GM12878 (cell line): ENCODE data around the gene HINT3. TPM values are rescaled to one million over a fixed set of nuclear protein-coding genes. Genes with fewer than 3 reads are reported as not detected.

ENCODE experiments used
- ATAC-seq: fragments of 200-7000 bp; cut with Tn5 transposase; 3 replicates; pipeline ENCODE4 v1.9.1; 2020; ENCODE audit warnings: mild to moderate bottlenecking, moderate library complexity
- BruUV-seq: library from RNA; stranded (reverse); fragments of 400-500 nt; replicated peaks from 2 replicates; lab custom pipeline; 2021; lab: Mats Ljungman, UMichigan
- CTCF ChIA-PET: fragments of 300-600 bp; sonication (Branson Sonifier 250); formaldehyde crosslinking; extraction: SDS; loops from one replicate; lab custom pipeline; 2021; ENCODE audit warnings: inconsistent platforms; lab: Yijun Ruan, JAX
- POLR2A ChIA-PET: fragments of 350-600 bp; formaldehyde crosslinking; extraction: SDS; loops from one replicate; lab custom pipeline; 2021; ENCODE audit warnings: inconsistent platforms; lab: Charles Lee
- RAD21 ChIA-PET: fragments of 300-600 bp; sonication (Branson Sonifier 250); formaldehyde crosslinking; loops from one replicate; lab custom pipeline; 2023; ENCODE audit warnings: antibody characterized with exemption; ENCODE audit not compliant: unreplicated experiment; lab: Charles Lee
- SMC1A ChIA-PET: fragments of 300-600 bp; sonication (Branson Sonifier 250); formaldehyde crosslinking; loops from one replicate; lab custom pipeline; 2023; ENCODE audit not compliant: unreplicated experiment, uncharacterized antibody; lab: Charles Lee
- DNase-seq: peaks from one replicate; pipeline ENCODE4 v3.0.0-alpha.2; 2011; ENCODE audit warnings: low read depth, low spot score
- FAIRE-seq: peaks from 3 replicates; lab custom pipeline; 2011; peaks lifted over from hg19 to GRCh38; lab: Jason Lieb, UNC
- H2AFZ ChIP-seq: 2 replicates; pipeline ENCODE4 v1.6.0; 2011; ENCODE audit warnings: low read depth, low read length, control low read depth; ENCODE audit not compliant: control insufficient read depth
- H3K27ac ChIP-seq: 2 replicates; pipeline ENCODE4 v1.5.1; 2011; ENCODE audit warnings: control low read depth; ENCODE audit not compliant: control insufficient read depth, insufficient read depth
- H3K27me3 ChIP-seq, 2 experiments: replicated peaks in 1 of 2; 2 replicates each; pipeline versions ENCODE4 v1.6.0 to v1.6.1; 2011; ENCODE audit warnings: low read length in 1 of 2; ENCODE audit not compliant: control insufficient read depth in 2 of 2, insufficient read depth in 2 of 2
- H3K36me3 ChIP-seq, 2 experiments: 2 replicates each; pipeline ENCODE4 v1.5.1; 2011; ENCODE audit warnings: low read length in 1 of 2; ENCODE audit not compliant: control insufficient read depth in 2 of 2, insufficient read depth in 2 of 2
- H3K4me1 ChIP-seq: 2 replicates; pipeline ENCODE4 v1.6.1; 2011; ENCODE audit warnings: mild to moderate bottlenecking, low read length, moderate library complexity, mixed read lengths; ENCODE audit not compliant: control insufficient read depth, insufficient read depth
- H3K4me2 ChIP-seq: 2 replicates; pipeline ENCODE4 v1.6.0; 2011; ENCODE audit warnings: control low read depth; ENCODE audit not compliant: control insufficient read depth, insufficient read depth
- H3K4me3 ChIP-seq: fragments of 200-600 bp; sonication (generic); 2 replicates; pipeline ENCODE4 v1.5.1; 2016
- H3K79me2 ChIP-seq: 2 replicates; pipeline ENCODE4 v1.6.0; 2011; ENCODE audit warnings: low read length; ENCODE audit not compliant: control insufficient read depth, insufficient read depth
- H3K9ac ChIP-seq: 2 replicates; pipeline ENCODE4 v1.8.0; 2011; ENCODE audit warnings: low read length, control low read depth, mixed read lengths; ENCODE audit not compliant: control insufficient read depth, insufficient read depth
- H3K9me3 ChIP-seq: replicated peaks from 3 replicates; pipeline ENCODE4 v1.5.1; 2011; ENCODE audit warnings: mild to moderate bottlenecking, low read length; ENCODE audit not compliant: control insufficient read depth, insufficient read depth
- H4K20me1 ChIP-seq: 2 replicates; pipeline ENCODE4 v1.6.0; 2011; ENCODE audit not compliant: control insufficient read depth, insufficient read depth
- ATF3 ChIP-seq: IDR thresholded peaks from 2 replicates; pipeline ENCODE4 v1.6.1; 2011; ENCODE audit warnings: low read depth, mild to moderate bottlenecking, low read length, moderate library complexity, borderline replicate concordance; ENCODE audit errors: extremely low read depth
- ATF7 ChIP-seq: fragments of 450-650 bp; IDR thresholded peaks from 2 replicates; pipeline ENCODE4 v1.6.1; 2016; ENCODE audit warnings: low read depth, mild to moderate bottlenecking
- BACH1 ChIP-seq: fragments of 450-650 bp; IDR thresholded peaks from 2 replicates; pipeline ENCODE4 v1.6.1; 2017; ENCODE audit warnings: mild to moderate bottlenecking, borderline replicate concordance
- BMI1 ChIP-seq: fragments of 450-650 bp; IDR thresholded peaks from 2 replicates; pipeline ENCODE4 v1.6.1; 2016; ENCODE audit warnings: mild to moderate bottlenecking, moderate library complexity, borderline replicate concordance
- CBX5 ChIP-seq: sonication (generic); IDR thresholded peaks from 2 replicates; pipeline ENCODE4 v1.6.1; 2016; ENCODE audit warnings: low read depth, moderate library complexity, mild to moderate bottlenecking, inconsistent platforms
- DPF2 ChIP-seq: fragments of 450-650 bp; IDR thresholded peaks from 2 replicates; pipeline ENCODE4 v1.6.1; 2017; ENCODE audit warnings: mild to moderate bottlenecking
- JUNB ChIP-seq: IDR thresholded peaks from 2 replicates; pipeline ENCODE4 v1.6.1; 2016; ENCODE audit warnings: antibody characterized with exemption, mild to moderate bottlenecking
- MTA3 ChIP-seq: IDR thresholded peaks from 2 replicates; pipeline ENCODE4 v1.6.1; 2012; ENCODE audit warnings: low read length, inconsistent platforms, borderline replicate concordance
- NFYA ChIP-seq: IDR thresholded peaks from 2 replicates; pipeline ENCODE4 v1.6.1; 2011; ENCODE audit warnings: low read depth, mild to moderate bottlenecking, low read length, improper control_type of control experiment, borderline replicate concordance
- NFYB ChIP-seq: IDR thresholded peaks from 2 replicates; pipeline ENCODE4 v1.6.1; 2011; ENCODE audit warnings: low read depth, mild to moderate bottlenecking, low read length, improper control_type of control experiment, moderate library complexity; ENCODE audit not compliant: insufficient read depth
- NRF1 ChIP-seq: conservative IDR thresholded peaks from 2 replicates; pipeline ENCODE4 v1.6.1; 2011; ENCODE audit warnings: mild to moderate bottlenecking, low read depth, low read length, improper control_type of control experiment
- RELB ChIP-seq: fragments of 450-650 bp; IDR thresholded peaks from 2 replicates; pipeline ENCODE4 v1.6.1; 2017; ENCODE audit warnings: low read depth, mild to moderate bottlenecking, moderate library complexity
- SIX5 ChIP-seq: IDR thresholded peaks from 2 replicates; pipeline ENCODE4 v1.6.1; 2011; ENCODE audit warnings: mild to moderate bottlenecking, low read depth, low read length, moderate library complexity; ENCODE audit not compliant: severe bottlenecking
- STAT1 ChIP-seq: fragments of 450-650 bp; conservative IDR thresholded peaks from 2 replicates; pipeline ENCODE4 v1.6.1; 2014; ENCODE audit warnings: antibody characterized with exemption, mild to moderate bottlenecking
- ZNF24 ChIP-seq: fragments of 450-650 bp; IDR thresholded peaks from 2 replicates; pipeline ENCODE4 v1.6.1; 2017; ENCODE audit warnings: antibody characterized with exemption, mild to moderate bottlenecking
- ZNF592 ChIP-seq: fragments of 450-650 bp; IDR thresholded peaks from 2 replicates; pipeline ENCODE4 v1.6.1; 2017; ENCODE audit warnings: mild to moderate bottlenecking, moderate library complexity
- WGBS: methylation state at CpG from one replicate; pipeline ENCODE4 v1.1.6; 2016; ENCODE audit warnings: low lambda C conversion rate; ENCODE audit not compliant: insufficient replicate concordance, insufficient coverage; ENCODE audit errors: missing lambda C conversion rate; 5-methylcytosine and 5-hydroxymethylcytosine counted together
- in situ Hi-C: fragments of 300-500 bp; cut with MboI; formaldehyde crosslinking; loops from 9 replicates; pipeline ENCODE4 v1.14.3; 2018; ENCODE audit warnings: mixed read lengths
- intact Hi-C: fragments of 100-400 bp; cut with micrococcal nuclease; formaldehyde crosslinking; loops from one replicate; pipeline ENCODE4 v1.14.2; 2022; ENCODE audit not compliant: unreplicated experiment
- polyA plus RNA-seq, 11 experiments: library from polyadenylated mRNA; depleted of rRNA in 4 of 11; unstranded in 6 of 11; stranded (reverse) in 5 of 11; fragments of >200 nt; fragmentation: Nextera tagmentation in 4 of 11; fragmentation: Illumina TruSeq in 1 of 11; extraction: Ambion mirVana in 4 of 11; extraction: Trizol in 1 of 11; gene quantifications; 1 replicate in 1 of 11; 2 replicates in 10 of 11; pipeline versions ENCODE4 v1.2.1 to v1.2.3, GENCODE V29; 2011 to 2016; ENCODE audit warnings: inconsistent platforms in 2 of 11, missing spikeins in 2 of 11, low read depth in 1 of 11
- total RNA-seq, 4 experiments: library from RNA; depleted of rRNA in 3 of 4; stranded (reverse); fragments of >200 nt in 3 of 4; fragmentation: Illumina TruSeq in 1 of 4; extraction: Trizol in 1 of 4; gene quantifications; 2 replicates each; pipeline versions ENCODE4 v1.2.1 to v1.2.3, GENCODE V29; 2013 to 2021

Gene HINT3
- total and polyA plus RNA-seq, 10 of the 15 experiments (the other 5 are each of a cell fraction or from before 2014, with no cell fraction given), result 0.72 to 9.1 (median 5.4) TPM

GRCh38 chr6:125945378-125946141 is 11.0 kb upstream of the HINT3 start:
- H3K9me3 ChIP-seq, result no peaks in the 10 kb centered on the region
- POLR2A ChIA-PET, result no interaction called here
- no peak overlapping the region for H2AFZ ChIP-seq
- H3K9ac ChIP-seq, result no peak overlapping the region
- no peaks in the 10 kb centered on the region for H3K36me3 ChIP-seq
- no peak for DNase-seq
- no peaks in the 10 kb centered on the region for H3K4me1 ChIP-seq
- intact Hi-C loops (no loop called here), in situ Hi-C loops (no loop called here)
- no peak overlapping the region for H3K27ac ChIP-seq
- no peak for ATAC-seq
- TF ChIP-seq CBX5 (no peak), BMI1 (no peak), ATF3 (no peak), STAT1 (no peak), NFYA (no peak), ZNF24 (no peak), ATF7 (no peak), SIX5 (no peak), MTA3 (no peak), BACH1 (no peak), JUNB (no peak), DPF2 (no peak), NFYB (no peak), ZNF592 (no peak), RELB (no peak), NRF1 (no peak)
- H4K20me1 ChIP-seq, result no peaks in the 10 kb centered on the region
- WGBS, result 100% methylated on average over 1 of the region's 1 CpG
- RAD21 ChIA-PET, result interaction anchor here (1.7 kb wide), 1 partner anchor 10 kb away, joined by 7 read pairs; the partner anchor contains the start of gene HINT3
- H3K79me2 ChIP-seq, result no peaks in the 10 kb centered on the region
- H3K27me3 ChIP-seq, result no peaks in the 10 kb centered on the region
- SMC1A ChIA-PET, result interaction anchor here (0.7 to 2.4 kb wide), 5 partner anchors 11 to 40 kb away, joined by 3 to 7 read pairs (median 4); partner anchors contain the start of gene HINT3
- no peak overlapping the region for H3K4me3 ChIP-seq
- no TSS peak for BruUV-seq
- no peak overlapping the region for H3K4me2 ChIP-seq
- CTCF ChIA-PET, result interaction anchor here (0.9 to 1.6 kb wide), 3 partner anchors 10 to 40 kb away, joined by 3 to 10 read pairs (median 5); no protein-coding TSS in a partner anchor
- no peak for FAIRE-seq
